Hypothalamus (tissue), 51 donors: ENCODE data around the gene KIF26A.

ENCODE experiments used
- DNase-seq, 51 donors: peaks; one replicate each; lab custom pipeline; 2025; lab: John Stamatoyannopoulos, UW

KIF26A gene

GRCh38 chr14:104228716-104229533 is 90.5 kb downstream of the KIF26A start:
- no peak for DNase-seq

- DNase-seq, result no peak
Measured at GRCh38 chr14:104229534-104230055, 91.2 kb downstream of the KIF26A start.

GRCh38 chr14:104230119-104230815 is 91.9 kb downstream of the KIF26A start:
- DNase-seq, result no peak
